Embryonic facial prominence (tissue), 1 donor: Measurements from ENCODE around the gene RAB9B.

Experiments used
- DNase-seq: peaks from one replicate; pipeline ENCODE4 v3.0.0-alpha.2; 2016; ENCODE audit errors: extremely low spot score

The RAB9B gene

DNA sequence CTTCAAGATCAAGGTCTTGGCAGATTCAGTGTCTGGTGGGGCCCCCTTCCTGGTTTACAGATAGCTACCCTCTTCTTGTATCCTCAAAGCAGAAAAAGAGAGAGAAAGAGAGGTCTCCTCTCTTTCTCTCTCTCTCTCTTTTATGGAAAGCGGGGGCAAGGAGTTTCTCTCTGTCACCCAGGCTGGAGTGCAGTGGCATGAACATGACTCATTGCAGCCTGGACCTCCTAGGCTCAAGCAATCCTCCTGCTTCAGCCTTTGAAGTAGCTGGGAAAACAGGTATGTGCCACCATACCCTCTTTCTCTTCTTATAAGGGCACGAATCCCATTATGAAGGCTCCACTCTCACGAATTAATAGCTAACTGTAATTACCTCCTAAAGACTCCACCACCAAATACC lies 20.2 kb downstream of the RAB9B start:
- no peak for DNase-seq

DNA sequence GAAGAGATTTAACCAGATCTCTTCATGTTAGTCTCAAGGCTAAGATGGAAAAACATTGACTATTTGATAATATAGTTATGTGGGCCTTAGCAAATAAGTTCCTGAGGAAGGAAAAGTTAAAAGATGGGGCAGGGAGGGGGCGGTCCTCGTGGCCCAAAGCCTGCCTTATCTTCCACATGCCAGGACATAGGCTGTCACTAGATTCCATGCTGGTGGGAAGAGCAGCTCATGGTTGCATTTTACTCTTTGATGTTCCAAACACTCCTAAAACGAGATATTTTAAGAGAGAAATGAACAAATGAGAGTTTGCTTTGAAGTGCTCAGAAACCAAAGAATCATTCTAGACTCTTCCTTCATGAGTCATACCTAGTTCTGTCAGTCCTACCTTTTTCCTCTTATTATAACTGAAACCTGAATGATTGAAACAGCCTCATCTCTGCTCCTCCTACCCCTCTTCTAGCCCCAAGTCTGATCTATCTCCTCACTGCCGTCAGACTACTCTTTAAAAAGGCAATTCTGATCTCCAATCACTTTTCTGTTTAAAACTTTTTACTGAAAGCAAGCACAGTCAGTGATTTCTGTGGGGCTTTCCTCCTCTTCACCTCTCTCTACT lies 25.1 kb downstream of the RAB9B start:
- no peak for DNase-seq

DNA sequence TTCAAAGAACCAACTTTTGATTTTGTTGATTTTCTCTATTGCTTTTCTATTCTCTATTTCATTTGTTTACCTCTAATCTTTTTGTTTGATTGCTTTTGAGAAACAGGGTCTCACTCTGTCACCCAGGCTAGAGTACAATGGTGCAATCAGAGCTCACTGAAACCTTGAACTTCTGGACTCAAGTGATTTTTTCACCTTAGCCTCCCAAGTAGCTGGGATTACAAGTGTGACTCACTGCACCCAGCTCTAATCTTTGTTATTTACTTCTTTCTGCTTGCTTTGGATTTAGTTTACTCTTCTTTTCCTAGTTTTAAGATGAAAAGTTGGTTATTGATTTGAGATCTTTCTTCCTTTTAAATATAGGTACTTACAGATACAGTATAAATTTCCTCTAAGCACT lies 26.2 kb downstream of the RAB9B start:
- no peak for DNase-seq

DNA sequence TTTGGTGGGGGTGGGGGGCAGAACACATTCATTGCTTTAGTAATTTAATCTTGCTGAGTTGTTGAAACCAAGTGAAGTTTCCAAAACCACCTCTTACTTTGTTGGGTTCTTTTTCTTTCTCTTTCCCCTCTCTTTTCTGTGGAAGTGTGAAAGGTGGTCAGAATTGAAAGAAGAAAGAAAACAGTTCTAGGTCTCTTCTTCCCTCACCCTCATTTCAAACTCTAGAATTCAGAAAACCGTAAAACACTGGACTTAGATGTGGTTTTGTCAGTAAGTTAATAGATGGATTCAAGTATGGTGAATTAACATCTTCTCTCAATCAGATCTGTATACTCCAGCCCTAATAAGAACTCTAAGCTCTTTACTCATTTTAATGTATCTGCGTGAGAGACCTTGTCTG lies 31.7 kb downstream of the RAB9B start:
- DNase-seq = no peak

DNA sequence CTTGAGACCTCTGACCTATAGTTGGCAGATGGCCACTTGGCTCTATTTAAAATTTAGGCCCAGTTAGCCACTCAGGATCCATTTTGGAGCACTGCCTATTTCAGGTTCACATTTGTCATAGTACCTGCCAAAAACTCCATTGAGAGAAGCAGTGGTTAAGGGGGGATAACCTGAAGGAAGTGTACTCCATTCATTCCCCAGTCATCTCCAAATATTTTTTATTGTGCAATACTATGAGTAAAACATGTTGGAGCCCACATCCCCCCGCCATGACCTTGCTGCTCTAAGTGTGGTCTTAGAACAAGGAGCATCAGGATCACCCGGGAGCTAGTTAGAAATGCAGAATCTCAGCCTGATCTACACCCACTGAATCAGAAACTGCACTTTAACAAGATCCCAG lies 34.4 kb downstream of the RAB9B start:
- no peak for DNase-seq

DNA sequence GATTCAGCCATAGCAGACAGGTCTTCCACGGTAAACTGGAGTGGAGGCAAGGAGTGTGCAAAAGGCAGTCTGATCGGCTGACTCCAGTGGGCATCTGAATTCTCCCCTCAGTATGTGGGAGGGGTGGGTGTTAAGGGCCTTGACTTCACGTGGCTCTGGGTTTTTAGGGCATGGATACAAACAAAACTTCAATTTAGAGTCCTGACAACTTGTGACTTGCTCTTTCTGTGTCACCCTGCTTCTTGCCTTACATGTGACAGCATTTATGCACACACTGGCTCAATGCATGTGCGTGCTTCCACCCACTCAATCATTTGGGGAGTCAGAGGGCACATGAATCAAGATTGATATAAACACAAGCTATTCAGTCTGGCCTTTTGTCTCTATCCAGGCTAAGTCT lies 37.9 kb downstream of the RAB9B start:
- DNase-seq = no peak

DNA sequence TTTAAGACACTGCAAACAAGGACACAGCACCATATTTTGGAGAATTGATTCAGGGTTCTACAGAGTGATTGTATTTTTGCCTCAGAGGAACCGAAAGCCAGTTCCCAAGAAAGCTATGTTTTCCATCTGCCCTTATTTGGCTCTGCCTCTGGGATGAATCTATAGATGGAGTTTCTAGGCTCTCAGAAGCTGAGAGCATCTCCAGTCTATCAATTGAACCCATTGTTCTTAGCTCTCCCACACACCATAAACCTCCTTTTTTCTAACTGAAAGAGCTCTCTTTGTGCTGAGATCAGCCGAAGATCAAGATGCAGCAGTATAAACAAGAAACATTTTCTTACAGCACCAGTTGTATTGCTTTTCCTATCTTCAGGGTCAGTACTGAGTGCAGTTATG lies 38.5 kb downstream of the RAB9B start:
- DNase-seq = no peak

DNA sequence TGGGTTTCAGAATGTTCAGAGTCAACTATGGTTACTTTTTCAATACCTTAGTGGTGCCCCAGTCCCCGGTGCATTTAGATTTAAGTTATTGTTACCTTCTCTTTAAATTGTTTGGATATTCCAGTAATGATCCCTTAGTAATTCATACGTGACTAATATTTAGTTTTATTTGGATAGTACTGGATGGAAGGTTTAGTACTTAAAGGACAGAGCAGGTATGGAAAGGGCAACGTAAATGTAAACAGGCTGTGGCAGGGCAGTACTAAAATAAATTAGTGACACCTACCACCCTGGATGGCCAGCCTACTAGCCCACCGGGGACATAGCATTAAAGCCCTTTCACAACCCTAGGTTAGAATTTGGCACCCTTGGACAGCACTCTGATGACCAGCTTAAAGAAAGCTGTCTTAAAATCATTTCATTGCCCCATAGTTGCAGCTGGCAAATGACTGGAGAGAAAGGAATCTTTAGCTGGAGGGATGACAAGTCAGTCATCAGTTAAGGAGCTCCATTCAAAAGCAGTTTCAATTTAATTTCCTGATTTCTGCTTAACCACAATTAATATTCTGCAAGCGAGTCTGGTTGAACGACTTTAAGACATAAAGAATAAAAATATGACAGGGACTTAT lies 39.0 kb downstream of the RAB9B start:
- no peak for DNase-seq

DNA sequence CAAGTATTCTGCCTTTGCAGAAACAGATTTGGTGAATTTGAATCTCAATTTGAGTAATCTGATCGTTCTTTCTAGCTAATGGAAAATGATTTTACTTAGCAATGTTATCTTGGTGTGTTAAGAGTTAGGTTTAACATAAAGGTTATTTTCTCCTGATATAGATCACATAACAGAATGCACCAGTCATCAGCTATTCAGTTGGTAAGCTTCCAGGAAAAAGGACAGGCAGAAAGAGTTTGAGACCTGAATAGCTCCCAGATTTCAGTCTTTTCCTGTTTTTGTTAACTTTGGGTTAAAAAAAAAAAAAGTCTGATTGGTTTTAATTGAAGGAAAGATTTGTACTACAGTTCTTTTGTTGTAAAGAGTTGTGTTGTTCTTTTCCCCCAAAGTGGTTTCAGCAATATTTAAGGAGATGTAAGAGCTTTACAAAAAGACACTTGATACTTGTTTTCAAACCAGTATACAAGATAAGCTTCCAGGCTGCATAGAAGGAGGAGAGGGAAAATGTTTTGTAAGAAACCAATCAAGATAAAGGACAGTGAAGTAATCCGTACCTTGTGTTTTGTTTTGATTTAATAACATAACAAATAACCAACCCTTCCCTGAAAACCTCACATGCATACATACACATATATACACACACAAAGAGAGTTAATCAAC lies 40.1 kb downstream of the RAB9B start:
- DNase-seq = no peak

DNA sequence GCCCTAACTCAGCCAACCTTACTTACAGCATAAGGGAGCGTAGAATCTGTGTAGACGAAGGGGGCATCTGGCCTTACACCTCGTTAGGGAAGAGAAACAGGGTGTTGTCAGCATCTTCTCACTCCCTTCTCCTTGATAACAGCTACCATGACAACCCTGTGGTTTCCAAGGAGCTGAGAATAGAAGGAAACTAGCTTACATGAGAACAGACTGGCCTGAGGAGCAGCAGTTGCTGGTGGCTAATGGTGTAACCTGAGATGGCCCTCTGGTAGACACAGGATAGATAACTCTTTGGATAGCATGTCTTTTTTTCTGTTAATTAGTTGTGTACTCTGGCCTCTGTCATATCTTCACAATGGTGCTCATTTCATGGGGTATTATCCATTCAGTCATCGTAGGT lies 40.8 kb downstream of the RAB9B start:
- no peak for DNase-seq

DNA sequence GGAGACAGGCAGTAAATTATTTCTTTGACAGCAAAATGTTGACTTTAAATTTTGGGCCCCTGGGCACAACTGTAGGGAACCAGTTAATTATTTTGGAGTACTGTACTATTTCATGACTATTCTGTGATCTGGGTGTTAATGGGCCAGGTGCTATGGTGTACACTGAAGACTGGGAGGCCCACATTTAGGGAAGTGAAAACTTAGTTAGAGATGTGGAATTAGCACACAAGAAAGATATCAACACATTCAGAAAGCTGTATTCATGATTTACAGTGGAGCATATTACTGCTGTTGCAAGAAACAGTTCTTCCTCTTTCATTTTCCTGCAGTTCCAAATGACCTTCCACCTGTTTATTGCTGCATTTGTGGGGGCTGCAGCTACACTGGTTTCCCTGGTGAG lies 43.1 kb downstream of the RAB9B start:
- DNase-seq = no peak

DNA sequence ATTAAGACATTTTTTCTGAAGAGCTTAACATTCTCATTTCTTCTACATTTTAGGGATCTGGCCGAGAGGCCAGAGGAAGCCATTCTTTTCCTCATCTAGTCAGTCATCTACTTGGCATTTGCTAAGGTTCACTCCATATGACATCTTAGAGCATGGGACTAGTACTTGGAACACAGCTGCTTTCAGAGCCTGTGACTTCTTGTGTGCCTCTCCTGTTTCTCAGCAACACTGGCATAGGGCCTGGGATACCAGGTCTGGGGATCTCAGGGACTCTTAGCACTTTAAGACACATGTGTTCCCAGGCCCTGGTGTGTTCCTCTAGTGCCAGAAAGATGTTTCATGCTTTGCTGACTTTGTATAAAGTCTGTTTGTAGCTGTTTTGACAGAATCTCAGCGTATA lies 48.1 kb downstream of the RAB9B start:
- no peak for DNase-seq

DNA sequence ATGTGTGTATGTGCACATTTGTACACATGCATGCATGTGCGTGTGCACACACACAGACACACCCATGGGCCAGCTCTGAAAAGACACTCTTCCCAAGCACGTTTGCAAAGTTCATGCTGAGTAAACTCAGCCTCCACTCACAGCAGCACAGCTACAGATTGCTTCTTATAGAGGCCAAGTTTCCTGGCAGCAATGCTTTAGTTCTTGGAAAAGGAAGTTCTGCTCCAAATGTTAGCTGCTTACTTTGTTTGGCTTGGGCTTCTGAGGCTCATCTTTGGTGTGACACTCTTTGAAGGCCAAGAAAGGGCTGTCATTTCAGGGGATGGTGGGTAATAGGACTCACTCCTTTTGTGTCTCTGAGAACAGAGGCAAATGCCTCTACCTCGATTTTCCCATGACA lies 48.9 kb downstream of the RAB9B start:
- no peak for DNase-seq

DNA sequence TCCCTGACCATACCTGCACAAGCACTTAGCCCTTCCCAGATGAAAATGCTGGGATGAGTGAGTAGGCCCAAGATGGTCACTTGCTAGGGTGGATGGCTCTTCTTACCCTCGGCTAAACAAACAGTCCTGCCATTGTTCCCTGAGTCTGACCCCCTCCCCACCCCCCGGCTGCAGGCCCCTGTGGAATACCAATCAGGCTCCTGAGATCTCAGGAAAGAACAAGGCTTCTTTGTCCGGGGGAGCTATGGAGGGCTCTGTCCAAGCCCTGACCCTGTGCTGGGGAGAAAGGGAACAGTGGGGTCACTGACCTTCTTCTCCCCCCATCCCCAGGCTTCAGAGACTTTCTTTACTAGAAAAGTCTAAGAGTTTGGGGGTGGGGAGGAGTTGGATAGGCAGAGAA lies 49.4 kb downstream of the RAB9B start:
- no peak for DNase-seq

DNA sequence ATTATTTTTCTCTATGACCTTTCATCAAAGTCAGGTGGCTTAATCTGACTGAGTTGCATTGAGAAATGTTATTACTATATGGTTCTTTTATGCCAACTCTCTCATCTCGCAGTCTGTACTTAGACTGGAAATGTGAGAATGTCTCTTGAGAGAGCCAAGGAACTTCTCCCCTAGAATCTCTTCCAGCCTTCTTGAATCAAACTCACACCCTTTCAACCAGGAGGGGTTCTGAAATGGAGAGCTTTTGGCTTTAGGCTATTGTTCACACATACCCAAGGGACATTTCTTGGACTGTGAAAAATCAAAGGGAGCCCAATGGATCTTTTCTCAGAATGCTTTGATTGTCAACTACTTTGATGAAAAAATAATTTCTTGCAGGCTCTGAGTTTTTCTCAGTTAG lies 50.4 kb downstream of the RAB9B start:
- no peak for DNase-seq

DNA sequence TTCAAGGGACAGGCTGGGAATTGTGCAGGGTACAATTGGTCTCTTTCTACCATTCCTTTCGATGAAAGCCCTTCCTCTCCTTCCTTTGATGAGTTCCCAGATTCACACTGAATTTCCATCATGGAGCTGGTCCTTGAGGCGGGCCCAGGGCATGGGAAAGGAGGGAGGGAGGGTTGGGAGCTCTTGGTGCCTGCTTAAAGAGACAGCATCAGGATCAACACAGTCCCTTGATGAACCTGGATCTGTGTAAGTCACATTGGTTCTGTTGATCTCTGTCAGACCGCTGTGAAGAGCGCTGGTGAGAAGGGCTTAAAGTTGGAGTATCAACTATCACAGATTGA lies 51.0 kb downstream of the RAB9B start:
- DNase-seq = no peak

DNA sequence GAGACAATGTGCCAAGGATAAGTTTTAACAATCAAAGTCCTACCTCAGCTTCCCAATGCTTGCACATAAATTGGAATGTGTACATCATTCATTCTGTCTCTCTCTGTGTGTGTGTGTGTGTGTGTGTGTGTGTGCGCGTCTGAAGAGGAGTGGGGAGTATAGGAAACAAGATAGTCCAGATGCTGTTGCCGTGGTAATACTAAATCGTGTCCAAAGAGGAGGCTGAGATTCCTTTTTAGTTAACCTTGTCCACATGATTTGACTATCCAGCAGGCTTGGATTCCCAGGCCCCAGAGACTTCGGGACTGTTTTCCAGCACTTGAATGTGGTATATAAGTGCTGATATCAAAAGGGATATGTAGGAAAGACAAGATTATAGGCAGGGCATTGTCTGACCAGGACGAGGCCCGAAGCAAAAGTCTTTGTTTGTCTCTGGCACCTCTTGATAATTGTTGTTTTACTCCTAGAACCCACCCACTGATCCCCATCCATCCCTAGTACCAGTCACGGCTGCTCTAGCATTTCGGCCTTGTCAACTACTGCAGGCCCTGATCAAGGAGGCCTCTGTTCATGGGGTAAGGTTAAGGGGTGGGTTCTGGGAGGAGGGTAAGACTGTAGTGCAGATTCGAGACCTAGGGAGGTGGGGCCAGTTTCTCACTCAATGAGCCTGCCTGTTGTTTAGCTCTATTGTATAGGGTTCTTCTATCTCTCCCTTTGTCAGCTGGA lies 51.6 kb downstream of the RAB9B start:
- DNase-seq = no peak

DNA sequence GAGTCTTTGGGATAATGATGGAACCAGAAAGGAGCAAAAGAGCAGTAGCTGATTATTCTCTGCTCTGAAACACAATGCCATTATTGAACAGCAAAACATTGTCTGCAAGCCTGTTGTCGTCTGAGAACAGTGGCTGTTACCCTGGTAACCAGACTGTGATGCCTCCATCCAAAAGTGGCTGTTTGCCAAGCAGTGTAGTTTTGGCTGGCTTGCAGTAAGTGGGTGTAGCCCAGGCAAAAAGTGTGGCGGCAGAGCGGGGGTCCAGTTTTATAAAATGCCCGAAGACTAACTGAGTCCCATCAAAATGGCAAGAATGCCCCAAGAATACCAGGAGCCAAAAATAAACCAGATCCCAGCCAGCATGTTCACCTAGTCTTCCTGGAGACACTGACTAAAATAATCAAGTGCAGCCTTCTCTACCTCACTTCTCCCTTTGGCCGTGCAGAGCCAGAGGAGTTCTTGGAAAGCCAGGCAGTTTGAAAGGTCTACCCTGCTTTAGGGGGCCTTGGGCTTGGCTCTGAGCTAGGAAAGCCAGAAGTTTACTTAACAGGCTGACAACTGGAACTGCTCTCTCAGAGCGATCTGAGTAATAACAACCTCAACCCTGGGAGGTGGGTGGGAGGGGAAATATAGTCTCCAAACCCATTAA lies 52.8 kb downstream of the RAB9B start:
- DNase-seq = no peak

DNA sequence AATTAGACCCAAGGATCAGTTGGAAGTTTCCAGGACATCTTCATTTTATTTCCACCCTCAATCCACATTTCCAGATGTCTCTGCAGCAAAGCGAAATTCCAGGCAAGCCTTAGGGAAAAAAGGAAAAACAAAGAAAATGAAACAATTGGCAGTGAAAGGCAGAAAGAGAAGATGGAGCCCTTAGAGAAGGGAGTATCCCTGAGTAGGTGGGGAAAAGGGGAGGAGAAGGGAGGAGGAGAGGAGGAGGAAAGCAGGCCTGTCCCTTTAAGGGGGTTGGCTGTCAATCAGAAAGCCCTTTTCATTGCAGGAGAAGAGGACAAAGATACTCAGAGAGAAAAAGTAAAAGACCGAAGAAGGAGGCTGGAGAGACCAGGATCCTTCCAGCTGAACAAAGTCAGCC lies 55.5 kb downstream of the RAB9B start, which contains the start of gene PLP1:
Gene PLP1, plus strand, starts transcription at position 295 of the 400 bp plus-strand sequence. CDS start 156 bp downstream, outside the sequence.
- DNase-seq = no peak

DNA sequence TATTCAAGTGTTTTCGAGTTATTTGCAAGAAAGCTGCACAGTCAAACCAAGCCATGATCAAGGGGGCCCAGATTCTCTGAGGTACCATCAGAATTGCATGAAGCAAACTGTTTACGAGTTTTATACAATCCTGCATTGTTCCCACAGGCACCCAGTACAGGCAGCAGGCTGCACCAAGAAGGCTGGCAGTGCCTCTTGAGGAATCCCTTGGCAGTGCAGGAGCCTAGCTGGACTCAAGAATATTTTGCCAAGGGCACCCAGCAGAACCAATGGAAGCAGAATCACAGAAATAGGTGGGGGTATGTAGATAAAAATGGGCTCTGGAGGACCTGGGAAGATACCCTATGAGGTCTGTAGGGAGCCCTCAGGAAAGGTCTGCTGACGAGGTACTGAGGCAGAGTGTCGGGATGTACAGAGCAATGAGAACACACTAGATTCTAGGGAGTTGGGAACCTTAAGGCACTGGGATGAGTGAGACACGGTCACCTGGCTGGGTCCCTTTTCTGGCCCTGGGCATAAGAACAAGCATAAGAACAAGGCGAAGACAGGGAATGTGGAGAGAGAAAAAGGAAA lies 57.9 kb downstream of the RAB9B start:
- no peak for DNase-seq

DNA sequence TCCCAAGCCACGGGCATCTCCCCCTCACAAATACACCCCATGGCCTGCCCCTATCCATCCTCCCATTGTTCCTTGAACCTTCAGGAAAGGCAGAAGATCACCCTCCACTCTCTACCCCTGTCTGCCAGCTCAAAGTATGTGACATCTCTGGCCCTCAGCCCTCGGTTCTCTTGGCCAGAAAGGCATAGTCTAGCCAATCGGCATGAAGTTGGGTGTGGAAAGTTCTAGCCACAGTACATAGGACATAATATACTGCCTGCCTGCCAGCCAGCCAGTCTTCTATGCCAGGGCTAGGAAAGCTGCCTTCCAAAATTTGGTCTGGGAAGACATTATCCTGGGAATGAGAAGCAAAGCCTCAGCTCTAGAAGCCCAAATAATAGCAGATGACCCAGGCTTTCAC lies 58.6 kb downstream of the RAB9B start:
- DNase-seq = no peak
